ENCODE results near the gene ALX3.

Gene ALX3

DNA sequence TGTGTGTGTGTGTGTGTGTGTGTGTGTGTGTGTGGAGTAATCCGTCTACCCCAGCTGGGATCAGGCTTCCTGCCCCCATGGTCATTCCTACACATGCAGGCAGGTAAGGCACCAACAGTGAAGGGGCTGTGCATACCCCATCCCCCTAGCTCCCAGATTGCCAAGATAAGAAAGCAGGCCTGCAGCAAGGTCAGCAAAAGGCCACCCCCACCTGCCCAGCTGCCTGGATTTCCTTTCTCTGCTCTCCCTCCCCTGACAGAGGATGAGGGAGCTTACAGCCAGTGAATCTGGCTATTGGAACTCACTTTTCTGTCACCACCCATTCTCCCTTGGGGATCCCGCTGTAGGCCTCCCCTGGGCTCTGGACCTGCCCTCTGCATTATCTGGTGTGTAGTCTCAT, 7.9 kb downstream of the ALX3 start:
- no peaks in the 10 kb centered on the region for H3K9me3 ChIP-seq (ENCODE audit: insufficient read depth, low read depth, low read length)
- H3K4me1 ChIP-seq (ENCODE audit: insufficient read depth, low read length): peaks cover 3% of the 10 kb centered on the region; the same call in 1 of the 2 replicates
- H3K36me3 ChIP-seq (ENCODE audit: insufficient read depth, low read length): peaks cover 12% of the 10 kb centered on the region
- 83% methylated on average over 2 of the region's 2 CpGs for WGBS
- H3K4me3 ChIP-seq (ENCODE audit: low read length): no peak overlapping the region
- no peak overlapping the region for H3K27ac ChIP-seq (ENCODE audit: low read depth, low read length)
- peaks cover 31% of the 10 kb centered on the region for H3K27me3 ChIP-seq (ENCODE audit: insufficient read depth, low read length)
- H3K9ac ChIP-seq (ENCODE audit: low read depth, low read length): no peak overlapping the region

DNA sequence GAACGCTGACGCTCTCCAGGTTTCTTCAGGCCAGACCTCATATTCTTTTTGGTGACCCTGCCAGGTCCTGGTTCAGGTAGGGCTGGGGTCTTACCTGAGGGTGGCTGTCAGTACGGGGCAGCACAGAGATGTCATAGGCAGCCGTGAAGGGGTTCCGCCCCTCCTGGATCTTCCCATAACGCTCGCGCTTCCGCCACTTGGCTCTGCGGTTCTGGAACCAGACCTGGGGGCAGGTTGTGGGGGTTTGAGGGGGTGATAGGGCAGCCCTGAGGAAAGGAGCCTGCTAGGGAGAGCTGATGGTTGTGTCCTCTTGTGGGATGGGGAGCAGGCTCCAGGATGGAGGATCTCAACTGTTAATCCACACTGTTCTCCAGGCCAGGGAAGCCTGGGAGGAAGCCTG, 9.1 kb downstream of the ALX3 start:
- Histone ChIP-seq H3K27me3 (ENCODE audit: insufficient read depth, low read length) (peaks cover 18% of the 10 kb centered on the region), H3K27ac (ENCODE audit: low read depth, low read length) (no peak overlapping the region), H3K4me3 (ENCODE audit: low read length) (no peak overlapping the region), H3K9me3 (ENCODE audit: insufficient read depth, low read depth, low read length) (no peaks in the 10 kb centered on the region), H3K9ac (ENCODE audit: low read depth, low read length) (no peak overlapping the region), H3K36me3 (ENCODE audit: insufficient read depth, low read length) (peaks cover 25% of the 10 kb centered on the region), H3K4me1 (ENCODE audit: insufficient read depth, low read length) (no peaks in the 10 kb centered on the region)
- 95% methylated on average over 10 of the region's 10 CpGs for WGBS

- no peak overlapping the region for H3K4me3 ChIP-seq (ENCODE audit: low read length)
- H3K4me1 ChIP-seq (ENCODE audit: insufficient read depth, low read length): no peaks in the 10 kb centered on the region
- H3K9me3 ChIP-seq (ENCODE audit: insufficient read depth, low read depth, low read length): no peaks in the 10 kb centered on the region
- H3K27ac ChIP-seq (ENCODE audit: low read depth, low read length): no peak overlapping the region
- peaks cover 31% of the 10 kb centered on the region for H3K36me3 ChIP-seq (ENCODE audit: insufficient read depth, low read length)
- no peak overlapping the region for H3K9ac ChIP-seq (ENCODE audit: low read depth, low read length)
- WGBS: 89% methylated on average over 7 of the region's 7 CpGs
- peaks cover 11% of the 10 kb centered on the region for H3K27me3 ChIP-seq (ENCODE audit: insufficient read depth, low read length)
These were observed 9.8 kb downstream of the ALX3 start for GRCh38 chr1:110060662-110061060.

DNA sequence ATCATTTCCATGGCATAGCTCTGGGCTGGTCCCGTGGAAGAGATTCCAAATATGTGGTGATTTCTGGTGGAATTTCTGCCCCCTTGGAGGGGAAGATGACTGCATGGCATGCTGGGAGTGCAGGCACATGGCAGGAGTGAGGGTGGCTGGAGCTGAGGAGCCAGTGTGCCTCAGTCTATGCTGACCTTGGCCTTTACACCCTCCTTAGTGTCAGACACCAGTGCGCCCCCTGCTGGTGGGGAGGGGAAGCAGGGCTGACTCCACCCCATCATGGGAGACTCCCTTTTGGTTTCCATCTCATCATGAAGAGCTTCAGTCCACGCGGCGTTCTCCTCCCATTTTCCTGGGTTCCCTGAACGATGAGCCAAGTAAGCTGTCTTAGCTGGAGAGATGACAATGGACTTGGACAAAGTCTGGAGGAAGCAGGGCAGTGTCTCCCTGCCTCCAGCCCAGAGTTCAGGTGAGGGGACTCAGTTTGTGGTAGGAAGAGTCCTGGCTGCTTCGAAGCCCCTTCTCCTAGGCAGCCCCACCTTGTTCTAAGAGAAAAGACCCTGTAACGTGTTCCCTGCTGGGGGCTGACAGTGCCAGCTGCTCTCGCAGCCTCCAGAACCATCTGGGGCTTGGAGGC, 10.3 kb downstream of the ALX3 start:
- Histone ChIP-seq H3K4me1 (ENCODE audit: insufficient read depth, low read length) (no peaks in the 10 kb centered on the region), H3K36me3 (ENCODE audit: insufficient read depth, low read length) (peaks cover 36% of the 10 kb centered on the region), H3K9ac (ENCODE audit: low read depth, low read length) (no peak overlapping the region), H3K4me3 (ENCODE audit: low read length) (no peak overlapping the region), H3K27ac (ENCODE audit: low read depth, low read length) (no peak overlapping the region), H3K9me3 (ENCODE audit: insufficient read depth, low read depth, low read length) (no peaks in the 10 kb centered on the region), H3K27me3 (ENCODE audit: insufficient read depth, low read length) (peaks cover 6% of the 10 kb centered on the region)
- WGBS: 89% methylated on average over 9 of the region's 9 CpGs

DNA sequence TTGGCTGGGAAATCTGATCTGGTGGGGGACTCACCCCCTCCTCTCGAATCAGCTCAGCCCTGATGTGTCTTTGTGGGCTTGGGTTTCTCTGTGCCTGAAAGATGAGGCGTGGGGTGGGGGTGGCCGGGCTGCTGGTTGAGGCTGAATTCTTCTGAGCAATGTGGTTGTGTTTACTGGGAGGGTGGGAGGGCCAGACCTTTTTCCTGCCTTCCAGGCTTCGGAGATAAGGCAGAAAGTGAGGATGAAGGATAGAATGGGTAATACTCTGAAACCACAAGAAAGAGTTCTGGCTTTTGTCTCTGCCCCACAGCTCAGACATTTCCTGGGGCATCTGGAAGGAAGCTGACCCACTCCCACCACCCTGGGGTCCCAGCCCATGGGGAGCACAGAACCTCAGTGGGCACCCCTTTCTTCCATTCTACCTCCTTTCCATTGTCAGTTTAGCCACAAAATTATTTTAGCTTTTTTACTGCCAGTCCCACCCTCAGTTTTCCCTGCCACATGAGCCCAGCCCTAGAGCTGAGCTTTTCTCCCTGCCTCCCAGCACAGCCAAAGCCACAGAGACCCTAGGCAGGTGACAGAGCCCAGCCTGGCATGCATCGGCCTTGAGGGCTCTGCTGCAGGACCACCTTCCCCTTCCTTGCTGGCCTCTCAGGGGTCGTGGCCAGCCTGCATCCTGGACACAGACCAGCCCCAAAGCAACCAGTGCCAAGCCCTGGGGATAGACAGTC, 11.2 kb downstream of the ALX3 start:
- Histone ChIP-seq H3K9me3 (ENCODE audit: insufficient read depth, low read depth, low read length) (no peaks in the 10 kb centered on the region), H3K4me3 (ENCODE audit: low read length) (no peak overlapping the region), H3K27ac (ENCODE audit: low read depth, low read length) (no peak overlapping the region), H3K4me1 (ENCODE audit: insufficient read depth, low read length) (no peaks in the 10 kb centered on the region), H3K9ac (ENCODE audit: low read depth, low read length) (no peak overlapping the region), H3K27me3 (ENCODE audit: insufficient read depth, low read length) (no peaks in the 10 kb centered on the region; the same call in 1 of the 2 replicates), H3K36me3 (ENCODE audit: insufficient read depth, low read length) (peaks cover 45% of the 10 kb centered on the region)
- WGBS: 77% methylated on average over 6 of the region's 6 CpGs

DNA sequence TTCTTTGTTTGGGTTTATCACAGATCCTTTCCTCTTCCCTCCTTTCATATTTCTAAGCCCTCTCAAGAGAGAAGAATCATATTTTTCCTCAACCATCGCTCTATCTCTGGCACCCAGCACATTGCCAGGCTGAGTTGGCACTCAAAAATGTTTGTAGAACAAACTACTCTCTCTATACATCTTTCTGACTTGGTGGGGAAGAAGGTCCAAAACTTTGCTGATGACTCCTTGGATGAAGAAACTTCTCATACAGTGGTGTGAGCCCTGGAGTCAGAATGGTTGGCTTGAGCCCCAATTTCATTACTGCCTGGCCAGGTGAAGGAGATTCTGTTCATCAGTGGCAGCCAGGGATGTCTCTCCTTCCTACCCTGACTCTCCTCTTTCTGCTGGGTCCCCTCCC, 11.9 kb downstream of the ALX3 start:
- peaks cover 52% of the 10 kb centered on the region for H3K36me3 ChIP-seq (ENCODE audit: insufficient read depth, low read length)
- H3K4me1 ChIP-seq (ENCODE audit: insufficient read depth, low read length): no peaks in the 10 kb centered on the region
- H3K9ac ChIP-seq (ENCODE audit: low read depth, low read length): no peak overlapping the region
- WGBS: 95% methylated on average over 1 of the region's 1 CpG
- H3K9me3 ChIP-seq (ENCODE audit: insufficient read depth, low read depth, low read length): no peaks in the 10 kb centered on the region
- no peak overlapping the region for H3K27ac ChIP-seq (ENCODE audit: low read depth, low read length)
- H3K27me3 ChIP-seq (ENCODE audit: insufficient read depth, low read length): no peaks in the 10 kb centered on the region
- no peak overlapping the region for H3K4me3 ChIP-seq (ENCODE audit: low read length)

DNA sequence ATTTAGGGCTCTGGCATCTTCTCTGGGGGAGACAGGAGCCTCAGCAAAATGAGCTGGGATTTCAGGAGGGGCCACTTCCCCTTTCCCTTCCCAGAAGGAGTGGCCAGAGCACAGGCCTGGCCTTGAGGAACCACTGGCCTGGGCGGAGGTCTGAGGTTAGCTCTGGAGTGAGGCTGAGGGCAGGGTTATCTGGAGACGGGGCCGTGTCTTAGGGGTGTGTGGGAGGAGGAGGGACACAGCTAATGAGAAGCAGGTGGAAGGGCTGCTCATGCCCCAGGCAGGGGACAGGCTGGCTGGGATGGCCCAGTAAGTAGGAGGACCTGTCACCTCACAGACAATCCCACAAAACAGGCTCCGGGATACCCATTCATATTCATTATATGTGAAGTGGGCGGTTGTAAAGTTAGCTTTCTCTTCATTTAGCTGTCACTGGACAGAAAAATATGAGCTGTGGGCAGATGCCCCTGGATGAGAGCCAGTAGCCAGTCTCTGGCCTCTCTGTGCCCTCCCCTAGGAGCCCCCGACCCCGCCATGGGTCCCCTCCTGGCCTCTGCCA, 12.4 kb downstream of the ALX3 start:
- 93% methylated on average over 6 of the region's 7 CpGs for WGBS
- Histone ChIP-seq H3K9me3 (ENCODE audit: insufficient read depth, low read depth, low read length) (no peaks in the 10 kb centered on the region), H3K27me3 (ENCODE audit: insufficient read depth, low read length) (no peaks in the 10 kb centered on the region), H3K4me1 (ENCODE audit: insufficient read depth, low read length) (no peaks in the 10 kb centered on the region), H3K9ac (ENCODE audit: low read depth, low read length) (no peak overlapping the region), H3K4me3 (ENCODE audit: low read length) (no peak overlapping the region), H3K27ac (ENCODE audit: low read depth, low read length) (no peak overlapping the region), H3K36me3 (ENCODE audit: insufficient read depth, low read length) (peaks cover 58% of the 10 kb centered on the region)

DNA sequence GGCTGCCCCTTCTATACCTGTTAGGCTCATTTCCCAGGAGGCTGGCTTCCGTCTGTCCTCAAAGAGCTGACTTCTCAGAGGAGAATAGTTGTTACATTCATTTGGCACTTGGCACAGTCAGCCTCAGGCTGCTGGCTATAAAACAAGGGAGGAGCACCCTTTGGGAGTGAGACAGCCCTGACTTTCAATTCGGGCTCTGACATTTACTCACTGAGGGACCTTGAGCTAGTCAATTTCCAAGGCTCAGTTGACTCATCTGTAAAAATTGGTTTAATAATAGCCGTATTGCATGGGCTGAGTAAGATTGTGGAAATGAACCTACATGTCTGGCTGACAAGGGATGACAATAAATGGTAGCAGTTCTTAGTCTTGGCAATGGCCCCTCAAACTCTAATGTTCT, 13.7 kb downstream of the ALX3 start:
- Histone ChIP-seq H3K27me3 (ENCODE audit: insufficient read depth, low read length) (no peaks in the 10 kb centered on the region), H3K4me3 (ENCODE audit: low read length) (no peak overlapping the region), H3K4me1 (ENCODE audit: insufficient read depth, low read length) (no peaks in the 10 kb centered on the region), H3K9me3 (ENCODE audit: insufficient read depth, low read depth, low read length) (no peaks in the 10 kb centered on the region), H3K27ac (ENCODE audit: low read depth, low read length) (no peak overlapping the region), H3K36me3 (ENCODE audit: insufficient read depth, low read length) (peaks cover 70% of the 10 kb centered on the region), H3K9ac (ENCODE audit: low read depth, low read length) (no peak overlapping the region)
- 96% methylated on average over 3 of the region's 3 CpGs for WGBS

DNA sequence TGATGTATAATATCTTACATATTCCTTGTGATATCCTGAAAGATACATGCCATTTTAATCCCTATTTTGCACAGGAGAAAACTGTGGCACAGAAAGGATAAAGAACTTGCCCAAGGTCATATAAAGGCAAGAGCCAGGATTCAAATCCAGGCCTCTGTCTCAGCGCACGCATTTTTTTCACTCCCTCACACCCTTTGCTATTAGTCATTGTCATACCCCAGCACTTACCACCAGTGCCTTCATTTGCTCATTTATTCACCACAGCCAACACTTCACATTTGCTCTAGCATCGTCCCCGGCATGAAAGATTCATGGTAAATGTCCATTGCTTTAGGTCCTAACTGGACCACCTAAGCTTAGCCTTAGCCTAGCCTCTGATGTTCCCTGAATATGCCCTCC, 14.2 kb downstream of the ALX3 start:
- H3K27me3 ChIP-seq (ENCODE audit: insufficient read depth, low read length): no peaks in the 10 kb centered on the region
- no peak overlapping the region for H3K4me3 ChIP-seq (ENCODE audit: low read length)
- H3K9me3 ChIP-seq (ENCODE audit: insufficient read depth, low read depth, low read length): no peaks in the 10 kb centered on the region
- no peak overlapping the region for H3K9ac ChIP-seq (ENCODE audit: low read depth, low read length)
- WGBS: 94% methylated on average over 4 of the region's 4 CpGs
- no peaks in the 10 kb centered on the region for H3K4me1 ChIP-seq (ENCODE audit: insufficient read depth, low read length)
- no peak overlapping the region for H3K27ac ChIP-seq (ENCODE audit: low read depth, low read length)
- H3K36me3 ChIP-seq (ENCODE audit: insufficient read depth, low read length): peaks cover 75% of the 10 kb centered on the region

DNA sequence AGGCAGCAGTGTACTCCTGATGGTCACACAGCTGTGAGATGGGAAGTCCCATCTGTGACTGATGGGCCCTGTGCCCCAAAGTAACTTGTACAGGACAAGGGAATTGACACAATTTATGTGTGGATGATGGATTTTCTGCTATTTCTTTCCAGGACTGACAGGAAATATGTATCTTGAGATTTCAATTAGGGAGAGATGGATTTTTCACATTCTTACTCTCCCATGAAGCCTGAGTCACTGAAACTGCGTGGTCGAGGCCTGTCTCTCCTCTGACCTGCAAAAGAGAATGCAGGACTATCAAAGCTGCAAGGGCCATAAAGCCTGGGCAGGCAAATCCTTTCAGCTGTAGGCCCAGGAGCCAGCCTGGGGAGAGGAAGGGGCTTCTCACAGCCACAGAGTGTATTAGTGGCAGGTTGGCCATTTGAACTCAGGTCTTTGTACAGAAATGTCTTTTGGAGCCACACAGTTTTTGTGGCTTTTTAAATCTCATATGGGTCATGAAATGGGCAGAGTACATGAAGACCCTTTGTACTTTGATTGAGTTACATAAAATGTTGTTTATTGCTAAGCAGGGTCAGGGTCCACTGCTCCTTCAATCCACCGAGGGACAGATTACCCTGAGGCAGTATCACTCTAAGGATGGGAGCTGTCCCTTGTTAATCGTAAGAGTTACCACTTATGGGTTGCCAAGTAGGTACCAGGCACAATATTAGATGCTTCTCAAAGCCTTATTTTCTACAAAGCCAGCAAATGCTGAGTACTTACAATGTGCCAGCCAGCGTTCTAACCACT, 14.8 kb downstream of the ALX3 start:
- 96% methylated on average over 5 of the region's 5 CpGs for WGBS
- H3K36me3 ChIP-seq (ENCODE audit: insufficient read depth, low read length): peaks cover 81% of the 10 kb centered on the region
- no peak overlapping the region for H3K27ac ChIP-seq (ENCODE audit: low read depth, low read length)
- H3K9ac ChIP-seq (ENCODE audit: low read depth, low read length): no peak overlapping the region
- no peaks in the 10 kb centered on the region for H3K9me3 ChIP-seq (ENCODE audit: insufficient read depth, low read depth, low read length)
- no peaks in the 10 kb centered on the region for H3K4me1 ChIP-seq (ENCODE audit: insufficient read depth, low read length)
- H3K4me3 ChIP-seq (ENCODE audit: low read length): no peak overlapping the region
- no peaks in the 10 kb centered on the region for H3K27me3 ChIP-seq (ENCODE audit: insufficient read depth, low read length)
